ENCODE results near the gene SHISAL1. TPM values are rescaled to one million over a fixed set of nuclear protein-coding genes. Genes with fewer than 3 reads are reported as not detected.

The SHISAL1 gene
- total RNA-seq, 2 experiments from 2014 or later: not detected

DNA sequence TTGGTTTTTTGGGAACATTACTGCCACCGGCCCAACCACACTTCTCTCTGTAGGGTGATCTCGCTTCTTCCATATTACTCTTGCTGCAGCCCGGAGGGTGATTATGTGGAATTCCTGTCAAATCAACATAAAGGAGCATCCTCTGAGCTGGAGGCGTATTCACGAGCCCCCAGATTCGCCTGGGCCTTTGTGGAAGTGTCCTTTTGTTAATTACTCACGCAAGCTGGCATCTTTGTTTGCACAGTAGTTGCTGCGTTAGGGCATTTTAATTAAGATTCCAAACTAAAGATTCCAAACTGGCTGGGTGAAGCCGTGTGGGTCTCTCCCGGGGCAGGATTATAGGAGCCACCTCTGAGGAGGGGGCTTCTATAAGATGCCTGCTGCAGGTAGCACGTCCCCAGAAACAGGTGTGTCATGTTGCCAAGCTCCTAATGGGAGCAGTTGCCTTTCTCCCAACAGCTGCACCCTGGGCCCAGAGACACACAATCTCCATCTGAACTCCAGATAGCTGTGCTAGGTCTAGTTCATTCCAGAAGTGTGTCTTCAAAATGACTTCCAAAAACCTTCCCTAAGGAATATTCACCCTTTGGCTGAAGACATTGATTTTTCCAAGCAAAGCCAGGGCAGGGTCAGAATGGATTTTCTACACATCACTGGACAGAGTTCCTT lies 40.9 kb downstream of the SHISAL1 start:
- no peaks in the 10 kb centered on the region for H3K4me1 ChIP-seq (ENCODE audit: insufficient read depth, low read length)
- H3K36me3 ChIP-seq (ENCODE audit: insufficient read depth, low read length): no peaks in the 10 kb centered on the region
- TF ChIP-seq, protein P1, sequence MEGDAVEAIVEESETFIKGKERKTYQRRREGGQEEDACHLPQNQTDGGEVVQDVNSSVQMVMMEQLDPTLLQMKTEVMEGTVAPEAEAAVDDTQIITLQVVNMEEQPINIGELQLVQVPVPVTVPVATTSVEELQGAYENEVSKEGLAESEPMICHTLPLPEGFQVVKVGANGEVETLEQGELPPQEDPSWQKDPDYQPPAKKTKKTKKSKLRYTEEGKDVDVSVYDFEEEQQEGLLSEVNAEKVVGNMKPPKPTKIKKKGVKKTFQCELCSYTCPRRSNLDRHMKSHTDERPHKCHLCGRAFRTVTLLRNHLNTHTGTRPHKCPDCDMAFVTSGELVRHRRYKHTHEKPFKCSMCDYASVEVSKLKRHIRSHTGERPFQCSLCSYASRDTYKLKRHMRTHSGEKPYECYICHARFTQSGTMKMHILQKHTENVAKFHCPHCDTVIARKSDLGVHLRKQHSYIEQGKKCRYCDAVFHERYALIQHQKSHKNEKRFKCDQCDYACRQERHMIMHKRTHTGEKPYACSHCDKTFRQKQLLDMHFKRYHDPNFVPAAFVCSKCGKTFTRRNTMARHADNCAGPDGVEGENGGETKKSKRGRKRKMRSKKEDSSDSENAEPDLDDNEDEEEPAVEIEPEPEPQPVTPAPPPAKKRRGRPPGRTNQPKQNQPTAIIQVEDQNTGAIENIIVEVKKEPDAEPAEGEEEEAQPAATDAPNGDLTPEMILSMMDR (IDR thresholded peaks at IDR 0.05): no peak
- H3K36me3 Mint-ChIP-seq (ENCODE audit: low read depth): no peaks in the 10 kb centered on the region
- peaks cover 8% of the 10 kb centered on the region for H3K27me3 Mint-ChIP-seq
- POLR2A ChIA-PET: no interaction called here
- H3K9me3 ChIP-seq (ENCODE audit: control insufficient read depth in 1 of 2, insufficient read depth in 1 of 2, low read length in 2 of 2): no peaks in the 10 kb centered on the region
- no peaks in the 10 kb centered on the region for H3K9me3 Mint-ChIP-seq
- DNase-seq (no peak), ATAC-seq (ENCODE audit: poor library complexity) (no peak)
- no peak overlapping the region for H3K27ac Mint-ChIP-seq
- CTCF ChIA-PET: no interaction called here
- no peak overlapping the region for H3K27ac ChIP-seq (ENCODE audit: low read depth in 1 of 2, low read length in 2 of 2)
- H3K27me3 ChIP-seq (ENCODE audit: control insufficient read depth in 1 of 2, insufficient read depth in 2 of 2, low read length in 2 of 2): no peaks in the 10 kb centered on the region
- H3K4me3 ChIP-seq (ENCODE audit: low read length): no peak overlapping the region
- no peaks in the 10 kb centered on the region for H3K4me1 Mint-ChIP-seq (ENCODE audit: low read depth)
- no peak overlapping the region for H3K4me3 Mint-ChIP-seq
- intact Hi-C loops (cut with DNase I, micrococcal nuclease): no loop called here

DNA sequence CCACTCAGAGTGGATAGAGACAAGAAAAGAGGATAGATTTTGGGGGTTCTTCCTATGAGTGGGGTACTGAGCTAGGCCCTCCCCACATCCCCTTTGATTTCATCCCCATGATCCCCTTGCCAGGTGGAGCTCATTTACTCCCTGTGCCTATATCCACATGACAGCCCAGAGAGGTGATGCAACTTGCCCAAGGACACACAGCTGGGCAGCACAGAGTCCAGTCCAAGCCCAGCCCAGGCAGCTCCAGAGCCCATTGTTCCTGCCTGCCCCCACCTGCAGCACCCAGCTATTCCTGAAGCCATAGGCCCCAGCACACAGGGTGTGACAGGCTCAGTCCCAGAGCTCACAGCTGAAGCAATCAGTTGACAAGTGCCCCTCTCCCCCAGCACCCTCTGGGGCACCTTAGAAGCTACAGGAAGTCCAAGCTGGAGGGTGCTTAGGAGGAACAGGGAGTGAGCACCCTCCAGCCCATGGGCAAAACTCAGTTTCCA lies 41.7 kb downstream of the SHISAL1 start:
- H3K27ac Mint-ChIP-seq: no peak overlapping the region
- ChIA-PET CTCF (no interaction called here), POLR2A (no interaction called here)
- ATAC-seq (ENCODE audit: poor library complexity) (no peak), DNase-seq (no peak)
- Histone ChIP-seq H3K9me3 (ENCODE audit: control insufficient read depth in 1 of 2, insufficient read depth in 1 of 2, low read length in 2 of 2) (no peaks in the 10 kb centered on the region), H3K4me1 (ENCODE audit: insufficient read depth, low read length) (no peaks in the 10 kb centered on the region), H3K27me3 (ENCODE audit: control insufficient read depth in 1 of 2, insufficient read depth in 2 of 2, low read length in 2 of 2) (no peaks in the 10 kb centered on the region), H3K36me3 (ENCODE audit: insufficient read depth, low read length) (no peaks in the 10 kb centered on the region), H3K27ac (ENCODE audit: low read depth in 1 of 2, low read length in 2 of 2) (no peak overlapping the region), H3K4me3 (ENCODE audit: low read length) (no peak overlapping the region)
- H3K27me3 Mint-ChIP-seq: peaks cover 8% of the 10 kb centered on the region
- no peaks in the 10 kb centered on the region for H3K9me3 Mint-ChIP-seq
- intact Hi-C loops (cut with DNase I, micrococcal nuclease): no loop called here
- H3K4me1 Mint-ChIP-seq (ENCODE audit: low read depth): no peaks in the 10 kb centered on the region
- TF ChIP-seq, protein P1 (IDR thresholded peaks at IDR 0.05): no peak
- H3K36me3 Mint-ChIP-seq (ENCODE audit: low read depth): no peaks in the 10 kb centered on the region
- H3K4me3 Mint-ChIP-seq: no peak overlapping the region

DNA sequence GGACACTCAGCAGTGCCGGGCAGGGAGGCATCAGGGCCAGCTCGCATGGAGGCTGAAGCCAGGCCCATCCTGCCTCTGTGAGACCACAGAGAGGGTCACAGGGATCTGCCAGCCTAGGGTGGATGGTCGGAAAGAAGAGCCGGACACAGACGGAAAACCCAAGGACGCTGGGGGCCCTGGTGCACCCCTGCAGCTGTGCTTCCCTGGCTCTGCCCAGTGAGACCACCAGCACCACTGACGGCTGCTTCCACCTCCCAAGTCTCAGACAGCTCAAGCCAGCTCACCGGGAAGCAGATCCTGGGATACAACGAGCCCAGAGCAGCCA lies 42.2 kb downstream of the SHISAL1 start:
- Mint-ChIP-seq H3K4me3 (no peak overlapping the region), H3K4me1 (ENCODE audit: low read depth) (no peaks in the 10 kb centered on the region), H3K36me3 (ENCODE audit: low read depth) (no peaks in the 10 kb centered on the region), H3K9me3 (no peaks in the 10 kb centered on the region), H3K27me3 (peaks cover 8% of the 10 kb centered on the region), H3K27ac (no peak overlapping the region)
- no peaks in the 10 kb centered on the region for H3K27me3 ChIP-seq (ENCODE audit: control insufficient read depth in 1 of 2, insufficient read depth in 2 of 2, low read length in 2 of 2)
- no peak overlapping the region for H3K27ac ChIP-seq (ENCODE audit: low read depth in 1 of 2, low read length in 2 of 2)
- no peaks in the 10 kb centered on the region for H3K9me3 ChIP-seq (ENCODE audit: control insufficient read depth in 1 of 2, insufficient read depth in 1 of 2, low read length in 2 of 2)
- no peak for ATAC-seq (ENCODE audit: poor library complexity)
- ChIA-PET POLR2A (no interaction called here), CTCF (no interaction called here)
- no peaks in the 10 kb centered on the region for H3K4me1 ChIP-seq (ENCODE audit: insufficient read depth, low read length)
- no peak overlapping the region for H3K4me3 ChIP-seq (ENCODE audit: low read length)
- H3K36me3 ChIP-seq (ENCODE audit: insufficient read depth, low read length): no peaks in the 10 kb centered on the region
- TF ChIP-seq, protein P1 (IDR thresholded peaks at IDR 0.05): no peak
- no peak for DNase-seq
- intact Hi-C loops (cut with DNase I, micrococcal nuclease): no loop called here
